GM19467 (cell line): ENCODE data around the gene LRRC14B.
"Not testable (repeated sequence)": the region's sequence is repeated elsewhere in the genome, so short reads cannot be mapped to it uniquely, and the experiment has no call there.

Experiments
- ATAC-seq: cut with Tn5 transposase; IDR thresholded peaks from one replicate; pipeline ENCODE4 v1.9.1; 2021; ENCODE audit warnings: mild to moderate bottlenecking, moderate library complexity; ENCODE audit not compliant: unreplicated experiment

LRRC14B gene

DNA sequence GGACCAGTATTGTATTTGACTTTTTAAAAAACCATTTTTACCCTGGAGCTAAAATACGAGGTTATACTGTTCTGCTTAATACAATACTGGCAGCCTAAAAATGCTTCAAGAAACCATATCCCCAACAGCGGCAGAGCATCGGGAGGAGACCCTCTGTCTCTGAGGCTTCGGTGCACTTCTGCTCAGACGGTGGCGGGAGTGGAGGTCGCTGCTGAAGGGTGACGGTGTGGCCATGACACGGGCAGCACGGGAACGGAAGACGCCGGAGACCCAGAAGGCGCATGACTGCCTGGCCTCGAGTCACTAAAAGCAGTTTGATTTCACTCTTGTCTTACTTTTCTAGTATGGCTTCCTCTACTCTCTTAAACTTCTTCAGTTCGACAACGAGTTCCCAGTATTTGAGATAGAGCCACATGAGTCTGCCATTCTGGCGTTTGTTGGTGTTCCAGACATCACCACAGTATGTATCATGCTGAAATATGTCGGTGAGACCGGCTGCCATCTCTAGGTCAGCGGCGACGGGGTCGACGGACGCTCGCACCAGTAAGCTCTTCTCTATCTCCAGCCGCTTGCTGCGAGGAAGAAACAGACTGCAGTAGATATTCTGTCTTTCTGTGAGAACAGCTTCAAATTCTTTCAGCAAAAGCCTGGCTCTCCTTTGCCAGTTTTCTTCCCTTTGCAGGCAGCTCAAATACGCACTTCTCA, 13.8 kb downstream of the LRRC14B start:
- ATAC-seq, result no peak

DNA sequence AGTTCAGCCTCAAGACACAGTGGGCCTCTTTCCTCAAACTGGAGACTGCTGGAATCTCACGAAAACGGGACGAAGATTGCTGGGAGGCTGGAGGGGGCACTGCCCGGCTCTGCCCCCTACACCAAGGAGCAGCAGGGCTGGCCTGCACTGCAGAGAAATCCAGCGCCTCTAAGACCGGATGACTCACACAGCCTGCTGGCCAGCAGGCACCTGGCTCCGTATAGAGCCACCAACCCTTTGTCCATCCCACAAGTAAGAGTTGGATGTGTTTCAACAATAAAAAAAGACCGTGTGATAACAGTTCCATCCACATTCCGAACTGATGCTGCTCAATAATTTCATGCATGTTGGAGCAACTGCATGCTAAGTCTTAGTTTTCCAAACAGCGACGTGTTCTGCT, 15.1 kb downstream of the LRRC14B start:
- ATAC-seq, result no peak

DNA sequence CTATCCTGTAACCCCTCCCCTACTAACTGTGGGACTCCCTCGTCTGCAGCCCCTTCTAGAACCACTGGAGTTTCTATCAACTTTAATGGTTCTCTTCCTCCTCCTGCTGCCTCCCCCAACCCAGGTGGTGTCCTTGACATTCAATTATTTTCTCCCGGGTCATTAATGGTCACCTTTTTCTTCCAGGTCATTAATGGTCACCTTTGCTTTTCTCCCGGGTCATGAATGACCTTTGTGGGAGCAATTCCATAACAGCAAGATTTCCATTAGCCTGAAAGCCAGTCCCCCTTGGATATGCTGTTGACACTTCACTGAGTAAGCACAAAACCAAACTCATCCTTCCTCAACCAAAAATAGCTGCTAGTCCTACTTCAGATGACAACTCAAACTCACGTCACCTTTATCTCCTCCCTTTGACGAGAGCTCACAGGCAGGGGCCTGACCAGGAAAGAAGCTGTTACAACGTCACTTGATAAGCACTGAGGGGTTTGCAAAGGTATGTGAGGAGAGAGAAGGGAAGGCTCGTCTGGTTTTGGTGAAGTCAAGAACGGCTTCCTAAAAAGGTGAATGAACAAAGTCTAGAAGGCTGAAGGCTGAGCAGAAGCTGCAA, 15.7 kb downstream of the LRRC14B start:
- no peak for ATAC-seq

DNA sequence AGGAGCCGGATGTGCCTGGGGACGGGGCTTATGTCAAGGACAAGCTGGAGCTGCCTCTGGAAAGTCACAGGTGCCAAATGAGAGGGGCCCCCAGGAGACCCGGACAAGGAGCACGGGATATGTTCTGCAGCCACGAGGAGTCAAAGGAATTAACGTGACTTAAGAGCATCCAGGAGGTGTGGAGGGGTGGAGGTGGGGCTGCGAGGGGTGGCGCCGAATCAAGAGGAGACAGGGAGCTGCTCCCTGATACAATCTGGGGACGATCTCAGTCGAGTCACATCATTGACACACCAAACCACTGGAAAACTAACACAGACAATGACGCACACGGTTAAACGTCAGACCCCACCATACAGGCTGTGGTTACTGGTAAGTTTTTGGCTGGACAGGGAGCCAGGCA, 16.3 kb downstream of the LRRC14B start:
- ATAC-seq, result no peak

DNA sequence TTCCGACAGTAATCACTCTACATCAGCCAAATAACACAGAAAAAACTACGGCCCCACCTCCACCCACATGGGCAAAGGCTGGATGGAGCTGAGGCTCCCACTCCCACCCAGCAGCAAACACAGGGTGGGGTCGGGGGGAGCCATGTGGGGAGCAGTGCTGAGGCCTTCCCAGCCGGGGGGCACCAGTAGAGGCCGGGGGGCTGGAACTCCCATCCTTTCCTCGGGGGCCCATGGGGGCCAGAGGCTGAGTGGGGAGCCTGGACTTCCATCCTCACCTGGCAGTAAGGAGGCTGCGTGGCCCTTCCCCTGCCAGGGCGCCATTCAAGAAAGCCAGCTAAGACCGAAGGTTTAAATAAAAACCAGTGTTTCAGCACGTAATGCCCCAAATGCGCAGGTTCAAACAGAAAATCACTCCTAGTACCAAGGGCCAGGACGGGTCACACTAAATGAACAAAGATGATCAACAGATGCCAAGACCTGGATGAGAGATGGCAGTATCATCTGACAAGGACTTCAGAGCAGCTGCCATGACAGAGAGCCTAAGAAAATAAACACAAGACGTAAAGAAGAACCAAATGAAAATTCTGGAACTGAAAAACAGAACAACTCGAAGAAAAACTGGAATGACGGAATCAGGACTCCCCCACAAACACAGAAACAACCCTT, 17.3 kb downstream of the LRRC14B start:
- no peak for ATAC-seq

DNA sequence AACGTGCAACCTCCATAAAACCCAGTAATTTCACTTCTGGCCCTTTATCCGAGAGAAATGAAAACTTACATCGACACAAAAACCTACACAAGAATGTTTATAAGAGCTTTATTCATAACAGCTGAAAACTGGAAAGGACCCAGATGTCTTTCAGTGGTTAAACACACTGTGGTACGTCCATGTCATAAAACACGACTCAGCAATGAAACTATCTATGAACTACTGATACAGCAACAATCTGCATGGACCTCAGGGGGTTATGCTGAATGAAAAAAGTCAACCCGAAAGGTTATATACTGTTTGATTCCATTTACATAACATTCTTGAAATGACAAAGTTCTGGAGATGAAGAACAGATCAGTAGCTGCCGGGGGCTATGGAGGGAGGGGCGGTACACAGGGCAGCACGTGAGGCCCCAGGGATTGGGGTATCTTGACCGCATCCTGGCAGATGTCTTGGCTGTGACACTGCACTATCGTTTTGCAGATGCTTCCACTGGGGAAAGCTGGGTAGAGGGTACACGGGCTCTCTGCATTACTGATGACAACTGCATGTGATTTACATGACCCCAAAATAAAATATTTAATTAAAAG, 22.6 kb downstream of the LRRC14B start:
- ATAC-seq, result no peak

DNA sequence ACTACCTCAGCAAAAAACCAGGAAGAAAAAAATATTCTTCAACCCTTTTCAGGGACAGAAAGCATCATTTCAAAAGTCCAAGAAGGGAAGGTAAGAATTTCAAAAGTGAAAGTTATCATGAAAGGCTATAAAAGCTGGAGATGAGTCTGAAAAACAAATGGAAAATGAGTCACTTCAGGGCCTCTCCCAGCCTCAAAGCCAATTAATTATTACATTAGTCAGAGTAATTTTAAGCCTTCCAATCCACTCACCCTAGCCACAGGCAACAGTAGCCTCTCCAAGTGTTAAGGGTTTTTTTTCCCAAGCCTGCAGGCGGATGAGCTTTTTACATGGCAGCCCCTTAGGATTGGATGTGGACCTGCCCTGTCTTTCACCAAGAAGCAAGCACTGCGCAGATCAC, 24.0 kb downstream of the LRRC14B start:
- not testable (repeated sequence) for ATAC-seq

DNA sequence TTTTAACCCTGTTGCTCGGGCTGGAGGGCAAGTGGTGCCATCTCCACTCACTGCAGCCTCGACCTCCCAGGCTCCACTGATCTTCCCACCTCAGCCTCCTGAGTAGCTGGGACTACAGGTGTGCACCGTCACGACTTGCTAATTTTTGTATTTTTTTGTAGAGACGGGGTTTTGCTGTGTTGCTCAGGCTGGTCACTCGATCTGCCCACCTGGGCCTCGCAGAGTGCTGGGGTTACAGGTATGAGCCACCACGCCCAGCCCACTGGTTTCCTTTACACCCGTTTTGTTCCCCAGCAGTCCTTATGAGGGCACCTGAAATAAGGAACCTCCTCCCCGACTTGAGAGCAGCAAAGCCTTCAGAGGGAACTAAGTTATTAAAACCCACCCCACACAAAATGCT, 24.8 kb downstream of the LRRC14B start:
- not testable (repeated sequence) for ATAC-seq

DNA sequence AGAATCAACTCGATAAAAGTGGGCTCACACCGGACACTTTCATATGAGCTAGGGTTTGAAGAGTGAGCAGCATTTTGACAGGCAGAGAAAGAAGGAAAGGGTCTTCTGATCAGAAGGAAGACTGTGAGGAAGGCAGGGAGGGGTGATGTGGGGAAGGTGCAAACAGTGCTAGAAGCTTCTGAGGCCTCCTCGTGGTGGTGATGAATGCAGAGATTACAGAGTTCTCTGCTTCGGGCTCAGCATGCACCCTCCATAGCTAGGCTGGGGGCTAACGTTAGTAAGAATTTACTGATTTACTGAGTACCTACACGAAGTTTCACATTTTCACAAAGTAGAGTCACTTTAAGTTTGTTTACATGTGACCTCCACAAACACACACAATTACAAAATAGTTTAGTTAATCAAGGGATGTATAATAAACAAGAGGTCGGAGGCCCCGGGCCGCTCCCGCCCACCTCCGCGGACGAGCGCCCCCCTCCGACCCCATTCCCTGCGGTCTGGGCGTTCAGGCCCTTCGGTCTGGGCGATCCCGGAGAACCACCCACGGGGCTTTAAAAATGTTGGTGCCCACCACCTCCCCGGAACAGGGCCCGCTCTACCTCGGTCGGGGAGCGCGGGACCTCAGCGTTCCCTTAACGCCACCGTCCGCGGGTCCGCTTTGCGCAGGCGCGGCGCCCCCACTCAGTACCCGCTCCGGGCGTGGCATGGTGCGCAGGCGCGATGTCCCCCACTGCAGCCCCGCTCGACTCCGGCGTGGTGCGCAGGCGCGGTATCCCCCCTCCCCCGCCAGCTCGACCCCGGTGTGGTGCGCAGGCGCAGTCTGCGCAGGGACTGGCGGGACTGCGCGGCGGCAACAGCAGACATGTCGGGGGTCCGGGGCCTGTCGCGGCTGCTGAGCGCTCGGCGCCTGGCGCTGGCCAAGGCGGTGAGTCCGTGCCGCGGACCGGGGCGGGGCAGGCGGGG, 26.5 kb downstream of the LRRC14B start, which contains the start of the genes CCDC127 and SDHA:
Gene CCDC127, minus strand, starts transcription at position 660 of the 963 bp plus-strand sequence. CDS start 1,304 bp downstream, outside the sequence.
Gene SDHA, plus strand, starts transcription at position 827 of the 963 bp plus-strand sequence. Its CDS starts 36 bp downstream, at position 863.
- ATAC-seq, result peak; percentile 72

DNA sequence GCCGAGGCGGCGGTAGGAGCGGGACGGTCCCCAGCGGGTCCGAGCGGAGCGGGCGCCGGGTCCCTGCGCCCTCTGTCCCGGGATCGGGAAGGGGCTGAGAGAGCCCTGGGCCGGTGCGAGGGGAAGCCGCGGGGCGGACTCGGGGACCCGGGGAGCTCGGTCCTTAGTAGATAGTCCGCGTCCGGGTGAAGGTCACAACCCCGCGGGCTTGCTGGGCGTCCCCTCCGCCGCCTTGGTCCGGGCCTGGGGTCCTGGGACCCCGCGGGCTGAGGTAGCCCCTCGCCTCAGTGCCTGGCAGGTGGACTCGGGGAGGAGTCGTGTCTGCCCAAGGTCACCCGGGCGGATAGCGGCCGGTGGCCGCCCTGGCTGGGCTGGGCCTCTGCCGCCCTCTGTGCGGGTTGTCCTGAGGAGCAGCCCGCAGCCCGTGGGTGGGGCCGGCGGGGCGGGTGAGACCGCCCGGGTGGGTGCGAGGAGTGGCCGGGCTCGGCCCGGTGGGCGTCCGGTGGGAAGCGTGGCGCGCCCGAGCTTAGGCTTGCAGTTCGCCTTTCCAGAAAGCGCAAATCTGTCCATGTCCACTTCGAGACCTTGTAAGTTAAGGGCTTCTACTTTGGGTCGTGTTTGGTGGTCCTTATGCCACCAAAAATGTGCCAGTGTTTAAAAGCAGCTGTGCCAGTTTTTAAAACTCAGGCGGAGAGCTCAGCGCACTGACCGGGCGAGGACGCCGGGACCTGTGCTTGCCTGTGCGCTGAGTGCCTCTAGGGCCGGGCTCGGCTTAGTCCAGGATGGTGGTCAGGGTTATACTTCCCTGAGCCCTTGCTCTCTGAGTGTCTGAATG, 27.4 kb downstream of the LRRC14B start:
- ATAC-seq, result peak; percentile 13

DNA sequence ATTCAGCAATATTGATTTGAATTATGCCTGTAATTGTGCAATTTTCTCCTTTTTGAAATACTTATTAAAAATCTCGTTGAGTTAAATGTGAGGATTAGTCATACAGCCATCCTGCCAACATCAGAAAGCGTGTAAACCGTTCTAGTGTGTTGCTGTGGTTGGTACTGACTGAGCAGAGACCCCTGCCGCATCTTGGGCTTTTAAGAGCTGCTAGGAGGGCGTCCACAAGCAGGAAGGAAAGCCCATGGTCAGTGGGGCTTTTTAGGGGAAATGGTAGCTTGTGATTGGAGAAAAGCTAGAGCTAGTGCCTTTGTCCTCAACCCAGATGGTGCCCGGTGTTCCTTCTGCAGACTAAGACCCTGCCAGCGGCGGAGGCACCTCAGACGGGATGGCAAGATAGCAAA, 28.2 kb downstream of the LRRC14B start:
- no peak for ATAC-seq

DNA sequence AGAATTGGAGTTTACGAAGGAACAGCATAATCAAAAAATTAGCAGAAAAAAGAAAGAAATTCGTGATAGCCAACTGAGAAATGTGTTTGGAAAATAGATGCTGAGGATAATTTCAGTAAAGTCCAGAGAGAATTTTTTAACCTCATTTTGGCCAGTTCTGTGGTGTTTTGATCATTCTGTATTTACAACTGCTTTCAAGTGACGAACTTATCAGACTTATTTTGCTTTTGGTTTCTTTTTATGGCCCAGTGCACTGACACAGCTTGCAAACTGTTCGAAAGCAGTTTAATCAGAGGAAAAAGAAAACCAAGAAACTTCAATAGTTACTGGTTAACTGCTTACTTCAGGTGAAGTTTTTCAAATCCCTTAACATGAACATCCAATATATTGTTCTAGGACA, 28.7 kb downstream of the LRRC14B start:
- peak; percentile 26 for ATAC-seq

DNA sequence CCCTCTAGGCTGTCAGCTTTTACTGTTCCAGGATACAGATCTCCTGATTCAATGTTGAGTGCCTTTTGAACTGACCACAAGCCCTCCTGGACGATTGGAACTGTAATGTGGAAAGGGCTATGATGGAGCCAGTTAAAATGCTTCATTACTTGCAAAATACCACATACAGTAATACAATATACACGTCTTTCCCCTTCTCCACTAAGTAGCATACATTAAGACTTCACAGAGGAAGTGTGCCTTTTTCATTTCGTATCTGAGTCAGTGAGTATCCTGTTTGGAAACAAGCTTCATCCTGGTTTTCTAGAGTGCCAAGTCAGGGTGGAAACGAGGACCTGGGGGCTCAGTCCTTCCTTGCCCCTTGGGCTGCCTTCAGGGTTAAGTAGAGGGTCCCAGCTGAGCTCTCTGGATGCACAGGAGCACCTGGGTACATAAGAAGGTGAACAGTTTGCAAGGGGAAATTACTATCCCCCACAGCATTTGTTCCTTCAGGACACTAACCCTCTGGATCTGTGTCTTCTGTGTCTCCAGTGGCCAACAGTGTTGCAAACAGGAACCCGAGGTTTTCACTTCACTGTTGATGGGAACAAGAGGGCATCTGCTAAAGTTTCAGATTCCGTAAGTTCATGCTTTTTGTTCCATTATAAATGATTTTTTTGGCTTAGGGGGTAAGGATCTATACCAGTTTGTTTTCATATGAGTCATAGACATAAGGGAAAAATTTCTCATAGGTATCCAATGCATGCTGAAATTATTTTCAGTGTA, 31.8 kb downstream of the LRRC14B start:
- not testable (repeated sequence) for ATAC-seq

DNA sequence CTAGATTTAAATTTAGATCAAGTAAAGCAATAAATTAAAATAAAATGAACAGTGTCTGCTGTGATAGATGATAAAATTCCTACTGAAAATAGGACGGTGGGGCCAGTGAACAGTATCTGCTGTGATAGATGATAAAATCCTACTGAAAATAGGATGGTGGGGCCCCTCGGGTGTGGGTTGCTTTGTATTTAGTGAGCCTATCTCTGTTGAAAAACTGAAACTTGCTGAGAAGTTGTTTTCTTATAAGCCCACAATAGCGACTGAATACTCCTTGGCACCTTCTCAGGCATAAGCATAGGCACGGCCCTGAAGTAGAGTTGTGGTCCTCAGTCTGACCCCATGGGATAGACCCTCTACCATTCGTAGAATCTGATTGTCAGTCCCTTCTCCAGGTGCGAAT, 32.5 kb downstream of the LRRC14B start:
- no peak for ATAC-seq

DNA sequence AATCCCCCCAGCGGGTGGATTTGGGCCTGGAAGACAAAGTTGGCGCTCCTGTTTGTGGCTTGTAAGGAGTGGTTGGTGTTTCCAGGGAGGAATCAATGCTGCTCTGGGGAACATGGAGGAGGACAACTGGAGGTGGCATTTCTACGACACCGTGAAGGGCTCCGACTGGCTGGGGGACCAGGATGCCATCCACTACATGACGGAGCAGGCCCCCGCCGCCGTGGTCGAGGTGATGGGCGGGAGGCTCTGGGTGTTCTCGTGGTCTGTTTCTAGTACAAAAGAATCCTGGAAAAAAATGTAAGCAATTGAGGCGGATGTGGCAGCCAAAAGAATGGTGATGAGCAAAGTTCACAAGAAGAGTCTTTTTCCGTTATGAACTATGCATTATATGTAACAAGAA, 34.0 kb downstream of the LRRC14B start:
- no peak for ATAC-seq

DNA sequence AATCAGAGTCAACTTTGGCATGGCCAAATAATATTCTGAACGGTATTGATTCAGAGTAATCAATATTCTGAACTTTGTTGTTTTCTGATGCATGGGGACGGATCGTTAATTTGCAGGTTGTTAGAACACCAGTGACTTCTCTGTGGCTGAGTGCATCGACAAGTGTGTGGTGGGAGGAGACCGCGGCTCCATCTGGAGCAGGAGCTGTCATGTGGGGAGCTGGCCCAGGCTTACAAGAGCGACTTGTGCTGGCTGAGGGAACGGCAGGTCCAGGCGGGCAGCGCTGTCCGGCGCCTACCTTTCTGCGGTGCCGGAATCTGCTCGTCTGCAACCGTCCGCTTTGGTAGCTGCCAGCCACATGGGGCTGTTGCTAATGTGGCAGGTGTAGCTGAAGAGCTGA, 36.1 kb downstream of the LRRC14B start:
- not testable (repeated sequence) for ATAC-seq

DNA sequence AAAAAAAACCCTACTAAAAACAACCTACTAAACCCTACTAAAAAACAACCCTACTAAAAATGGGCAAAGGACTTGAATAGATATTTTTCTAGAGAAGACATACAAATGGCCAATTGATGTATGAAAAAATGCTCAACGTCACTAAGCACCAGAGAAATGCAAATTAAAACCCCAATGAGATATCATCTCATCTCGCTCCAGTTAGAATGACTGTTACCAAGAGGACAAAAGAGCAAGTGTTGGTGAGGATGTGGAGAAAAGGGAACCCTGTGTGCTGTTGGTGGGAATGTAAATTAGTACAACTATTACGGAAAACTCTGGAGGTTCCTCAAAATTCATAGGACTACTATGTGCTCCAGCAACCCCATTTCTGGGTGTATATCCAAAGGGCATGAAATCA, 37.6 kb downstream of the LRRC14B start:
- ATAC-seq, result no peak

DNA sequence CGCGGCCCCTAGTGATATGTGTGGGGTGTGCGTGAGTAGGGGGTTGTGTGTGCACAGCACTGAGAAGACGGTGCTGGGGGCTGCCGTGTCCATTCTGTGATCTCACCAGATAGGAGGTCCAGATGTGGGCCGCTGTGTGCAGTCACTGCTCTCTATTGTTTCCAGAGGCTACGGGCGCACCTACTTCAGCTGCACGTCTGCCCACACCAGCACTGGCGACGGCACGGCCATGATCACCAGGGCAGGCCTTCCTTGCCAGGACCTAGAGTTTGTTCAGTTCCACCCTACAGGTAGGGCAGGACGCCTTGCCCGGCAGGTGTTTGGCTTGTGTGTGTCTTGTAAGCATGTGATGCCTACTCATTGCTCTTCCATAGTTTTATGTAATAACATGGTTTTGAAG, 39.4 kb downstream of the LRRC14B start:
- ATAC-seq, result no peak

DNA sequence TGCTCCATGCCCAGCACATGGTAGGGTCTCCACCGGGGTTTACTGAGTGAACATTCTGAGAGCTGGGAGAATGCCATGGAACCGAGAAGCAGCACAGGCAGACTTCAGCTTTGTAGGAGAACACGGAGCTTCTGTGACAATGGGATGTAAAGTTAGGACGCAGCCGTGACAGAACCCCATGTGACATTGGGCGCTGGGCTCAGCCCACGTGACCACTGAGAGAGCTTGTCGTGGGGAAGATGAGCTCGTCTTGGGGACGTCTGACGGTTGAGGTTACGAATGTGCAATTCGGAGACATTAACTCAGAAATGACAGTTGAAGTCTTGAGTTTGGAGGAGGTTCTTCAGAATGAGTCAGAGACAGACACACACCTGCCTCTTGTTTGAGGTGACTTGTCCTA, 40.4 kb downstream of the LRRC14B start:
- ATAC-seq, result no peak
